GM21717 (cell line): ENCODE measurements around the gene AVL9.
A peak's percentile ranks its signal among the peaks of the same experiment; 100 is the strongest.

Source experiments
- ATAC-seq: cut with Tn5 transposase; IDR thresholded peaks from one replicate; pipeline ENCODE4 v1.9.1; 2021; ENCODE audit warnings: mild to moderate bottlenecking, moderate library complexity; ENCODE audit not compliant: unreplicated experiment

Gene AVL9

DNA sequence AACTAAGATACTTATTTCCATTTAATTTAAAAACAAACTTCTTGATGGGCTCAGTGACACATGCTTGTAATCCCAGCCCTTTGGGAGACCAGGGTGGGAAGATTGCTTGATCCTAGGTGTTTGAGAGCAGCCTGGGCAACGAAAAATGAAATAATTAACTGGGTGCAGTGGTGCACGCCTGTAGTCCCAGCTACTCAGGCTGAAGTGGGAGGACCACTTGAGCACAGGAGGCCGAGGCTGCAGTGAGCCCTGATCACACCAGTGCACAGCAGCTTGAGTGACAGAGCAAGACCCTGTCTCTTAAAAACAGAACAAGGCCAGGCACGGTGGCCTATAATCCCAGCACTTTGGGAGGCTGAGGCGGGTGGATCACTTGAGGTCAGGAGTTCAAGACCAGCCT is 37.4 kb downstream of the AVL9 start:
- no peak for ATAC-seq

DNA sequence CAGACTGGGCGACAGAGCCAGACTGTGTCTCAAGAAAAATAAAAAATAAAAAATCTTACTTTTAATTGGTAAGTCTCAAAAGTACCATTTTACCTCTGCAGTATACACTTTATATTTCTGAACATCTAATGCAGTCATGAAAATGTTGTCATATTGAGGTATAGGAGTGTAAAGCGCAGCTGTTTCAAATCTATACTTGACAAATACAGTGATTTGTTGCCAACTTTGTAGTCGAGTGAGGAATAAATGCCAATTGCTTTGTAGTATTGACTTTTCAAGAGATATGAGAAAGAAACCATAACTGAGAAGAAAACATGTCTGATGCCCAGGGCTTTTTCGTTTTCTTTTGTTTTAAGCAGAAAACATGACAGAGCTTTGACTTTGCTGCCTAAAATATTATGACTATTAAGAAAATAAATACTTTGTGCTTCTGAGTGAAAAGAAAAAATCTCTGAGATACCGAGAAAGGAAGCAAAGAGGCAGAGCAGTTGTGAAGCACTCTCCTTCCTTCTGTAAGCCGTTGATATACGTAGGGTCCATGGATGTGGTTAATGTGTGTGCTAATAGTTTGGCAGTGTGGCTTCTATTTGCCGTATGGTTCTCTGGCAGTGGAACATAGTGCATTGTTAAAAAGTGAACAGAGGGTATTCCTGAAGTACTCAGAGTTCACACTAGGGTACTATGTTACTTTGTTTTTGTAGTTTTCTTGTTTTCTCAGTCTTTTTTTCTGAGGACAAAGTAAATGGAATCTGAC is 38.2 kb downstream of the AVL9 start:
- no peak for ATAC-seq

DNA sequence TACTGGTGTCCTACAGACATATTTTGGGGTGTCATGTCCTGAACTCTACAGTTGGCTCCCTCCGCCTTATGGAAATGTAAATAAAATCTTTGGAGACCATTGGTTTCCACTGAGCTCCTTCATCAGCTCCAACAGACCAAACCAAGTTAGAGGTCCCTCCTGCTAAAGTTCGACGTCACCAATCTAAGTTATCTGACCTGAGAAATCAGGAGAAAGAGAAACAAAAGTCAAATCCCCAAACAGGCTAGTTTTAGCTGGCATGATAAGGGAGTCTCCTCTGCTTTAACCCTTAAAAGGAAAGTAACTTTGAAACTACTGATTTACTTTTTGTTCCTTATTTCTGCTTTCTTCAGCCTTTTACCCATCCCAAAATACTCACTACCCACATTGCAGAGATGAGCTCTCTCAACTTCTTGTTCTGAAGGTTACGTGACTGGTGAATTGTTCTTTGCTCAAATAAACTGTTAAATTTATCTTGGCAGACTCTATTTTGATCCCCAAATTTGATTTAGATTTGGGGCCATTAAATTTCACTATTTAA is 39.9 kb downstream of the AVL9 start:
- peak; percentile 67 for ATAC-seq

- ATAC-seq: no peak
Measured at GRCh38 chr7:32536016-32536415, 40.7 kb downstream of the AVL9 start.

DNA sequence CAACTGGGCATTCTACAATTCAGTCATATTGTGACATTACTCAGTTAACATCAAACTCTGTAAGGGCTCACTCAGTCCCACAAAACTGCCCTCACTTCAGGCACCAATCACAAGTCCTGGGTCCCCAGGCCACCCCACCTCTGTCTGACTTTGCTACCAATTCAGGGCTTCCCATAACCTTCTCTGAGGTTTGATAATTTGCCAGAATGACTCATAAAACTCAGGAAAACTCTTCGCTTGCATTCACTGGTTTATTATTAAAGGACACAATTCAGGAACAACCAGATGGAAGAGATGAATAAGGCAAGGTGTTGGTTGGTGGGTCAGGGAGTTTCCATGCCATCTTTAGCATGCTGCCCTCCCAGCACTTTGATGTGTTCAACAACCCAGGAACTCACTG is 41.3 kb downstream of the AVL9 start:
- no peak for ATAC-seq

- no peak for ATAC-seq
Measured at GRCh38 chr7:32537760-32538159, 42.5 kb downstream of the AVL9 start.

DNA sequence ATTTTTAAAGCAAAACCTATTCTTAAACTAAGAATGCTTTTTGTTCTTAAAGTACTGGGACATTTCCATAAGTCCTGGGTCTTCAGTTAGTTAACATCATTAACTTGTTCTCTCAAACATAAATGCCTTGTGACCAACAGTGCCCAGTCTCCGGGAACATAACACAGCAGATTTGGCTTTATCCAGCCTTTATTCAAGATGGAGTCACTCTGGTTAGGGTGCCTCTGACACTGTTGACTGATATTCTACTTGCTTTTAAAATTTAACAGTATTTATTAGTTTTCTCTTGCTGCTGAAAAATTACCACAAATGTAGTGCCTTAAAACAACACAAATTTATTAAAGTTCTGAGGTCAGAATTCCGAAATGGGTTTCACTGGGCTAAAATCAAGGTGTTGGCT is 44.1 kb downstream of the AVL9 start:
- ATAC-seq: no peak

GRCh38 chr7:32539919-32540531 is 44.7 kb downstream of the AVL9 start:
- no peak for ATAC-seq

DNA sequence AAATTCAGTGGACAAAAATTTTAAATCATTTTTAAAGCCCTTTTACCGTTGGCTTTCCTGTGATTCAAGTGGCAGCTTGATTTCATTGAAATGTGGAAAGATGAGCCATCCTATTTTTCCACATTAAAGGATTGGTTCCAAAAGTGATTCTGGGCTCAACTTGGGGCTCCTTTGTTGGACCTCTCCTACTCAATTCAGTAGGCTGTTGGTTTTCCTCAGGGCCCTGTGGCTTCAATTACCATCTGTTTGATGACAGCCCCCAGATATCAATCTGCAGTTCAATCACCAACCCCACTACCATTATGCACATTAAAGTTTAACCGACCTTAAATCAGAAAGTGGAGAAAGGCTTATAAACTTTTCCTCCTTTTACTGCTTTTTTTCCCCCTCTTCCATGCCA is 47.3 kb downstream of the AVL9 start:
- no peak for ATAC-seq

GRCh38 chr7:32559480-32559879 is 64.2 kb downstream of the AVL9 start:
- no peak for ATAC-seq

DNA sequence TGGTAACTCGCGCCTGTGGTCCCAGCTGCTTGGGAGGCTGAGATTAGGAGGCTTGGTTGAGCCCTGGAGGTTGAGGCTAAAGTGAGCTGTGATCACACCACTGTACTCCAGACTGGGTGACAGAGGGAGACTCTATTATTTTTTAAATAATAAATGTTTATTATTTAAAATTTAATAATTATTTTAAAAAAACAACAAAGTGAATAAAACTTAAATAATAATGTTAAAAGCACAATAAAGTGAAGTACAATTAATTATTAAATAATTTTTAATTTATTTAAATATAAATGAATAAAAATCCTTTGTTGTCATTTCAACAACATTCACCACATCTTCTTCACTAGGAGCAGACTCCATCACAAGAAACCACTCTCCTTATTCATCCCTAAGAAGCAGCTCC is 64.8 kb downstream of the AVL9 start:
- no peak for ATAC-seq

DNA sequence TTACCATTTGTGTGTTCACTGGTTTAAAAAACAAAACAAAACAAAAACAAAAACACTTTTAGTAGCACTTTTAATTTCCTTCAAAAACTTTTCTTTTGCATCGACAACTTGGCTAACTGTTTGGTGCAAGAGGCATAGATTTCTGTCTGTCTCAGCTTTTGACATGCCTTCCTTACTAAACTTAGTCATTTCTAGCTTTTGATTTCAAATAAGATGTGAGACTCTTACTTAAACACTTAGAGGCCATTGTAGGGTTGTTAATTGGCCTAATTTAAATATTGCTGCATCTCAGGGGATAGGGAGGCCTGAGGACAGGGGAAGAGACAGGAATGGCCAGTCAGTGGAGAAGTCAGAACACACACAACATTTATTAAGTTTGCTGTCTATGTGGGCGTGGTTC is 66.3 kb downstream of the AVL9 start:
- no peak for ATAC-seq

- no peak for ATAC-seq
Measured at GRCh38 chr7:32564542-32564941, 69.3 kb downstream of the AVL9 start.

DNA sequence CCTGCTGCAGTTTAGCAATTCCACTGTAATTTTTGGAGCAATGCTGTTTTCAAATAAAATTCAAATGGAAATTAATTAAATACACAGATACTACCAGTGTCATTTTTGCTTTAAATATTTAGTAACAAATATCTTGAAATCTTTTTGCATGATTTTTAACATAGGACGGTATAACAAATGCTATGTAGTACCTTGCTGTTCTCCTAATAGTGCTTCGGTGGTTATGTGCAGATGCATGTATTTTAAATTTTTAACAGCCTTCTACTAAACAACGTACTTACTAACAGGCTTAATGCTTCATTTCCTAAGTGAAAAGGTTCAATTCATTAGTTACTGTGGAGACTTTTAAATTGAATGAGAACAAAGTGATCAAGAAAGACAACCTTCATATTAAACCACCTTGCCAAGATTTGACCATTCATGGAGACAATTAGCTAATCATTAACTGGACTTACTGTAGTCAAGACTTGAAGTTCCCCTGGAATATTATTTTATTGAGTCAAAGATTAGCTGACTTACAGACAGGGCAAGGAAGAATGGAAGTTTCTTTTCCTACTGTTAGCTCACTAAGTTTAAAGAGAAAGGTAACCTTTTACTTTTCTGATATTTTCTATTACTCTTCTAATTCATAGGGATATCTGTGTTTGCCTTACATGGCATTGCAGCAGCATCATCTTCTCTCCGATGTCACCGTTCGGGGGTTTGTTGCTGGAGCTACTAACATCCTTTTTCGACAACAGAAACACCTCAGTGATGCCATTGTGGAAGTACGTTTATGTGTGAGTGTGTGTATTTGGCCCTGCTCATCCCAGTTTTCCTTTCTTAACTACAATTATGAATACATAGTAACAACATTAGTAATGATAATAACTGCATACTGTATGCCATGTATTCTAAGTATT is 74.3 kb downstream of the AVL9 start:
- ATAC-seq: no peak

GRCh38 chr7:32573110-32573687 is 77.9 kb downstream of the AVL9 start:
- no peak for ATAC-seq

GRCh38 chr7:32574626-32575025 is 79.3 kb downstream of the AVL9 start:
- ATAC-seq: no peak

DNA sequence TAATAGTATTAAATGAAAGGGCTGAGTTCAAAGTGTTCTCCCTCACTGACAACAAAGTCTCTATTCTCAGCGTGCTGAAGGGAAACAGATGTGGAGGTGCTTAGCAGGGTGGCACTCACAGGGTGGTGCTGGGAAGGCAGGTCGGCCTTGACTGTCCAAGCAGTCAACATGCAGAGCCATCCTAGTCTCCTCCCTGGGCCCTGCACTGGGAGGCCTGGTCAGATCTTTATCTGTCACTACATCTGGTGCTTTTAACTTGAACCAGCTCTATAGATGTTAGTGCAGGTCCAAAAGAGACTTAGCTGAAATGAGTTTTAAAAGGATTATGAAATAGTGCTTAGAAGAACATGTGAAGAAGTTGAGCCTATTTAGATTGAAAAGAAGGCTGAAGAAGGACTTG is 82.1 kb downstream of the AVL9 start:
- ATAC-seq: no peak

DNA sequence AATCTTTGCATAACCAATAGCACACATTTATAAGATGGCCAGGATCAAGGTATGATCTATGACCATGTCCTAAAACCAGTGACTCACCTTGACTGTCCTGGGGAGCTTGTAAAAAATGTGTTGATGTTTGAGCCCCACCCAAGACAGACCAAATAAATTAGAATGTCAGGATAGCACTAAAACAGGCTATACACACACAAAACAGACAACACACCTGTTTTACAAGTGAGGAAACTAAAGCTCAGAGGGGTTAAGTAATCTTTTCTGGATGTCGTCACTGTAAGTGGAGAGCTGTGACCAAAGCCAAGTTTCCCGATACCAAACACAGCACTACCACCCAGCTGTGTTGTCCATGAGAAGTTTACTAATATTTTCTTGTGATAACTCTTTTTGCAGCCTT is 84.5 kb downstream of the AVL9 start:
- ATAC-seq: no peak

GRCh38 chr7:32580646-32581045 is 85.4 kb downstream of the AVL9 start:
- ATAC-seq: no peak

GRCh38 chr7:32582036-32582435 is 86.7 kb downstream of the AVL9 start:
- no peak for ATAC-seq

GRCh38 chr7:32583791-32584190 is 88.5 kb downstream of the AVL9 start:
- ATAC-seq: no peak
